Measurements from ENCODE around the gene BZW2. TPM values are rescaled to one million over a fixed set of nuclear protein-coding genes. Genes with fewer than 3 reads are reported as not detected.

Gene BZW2
- total and polyA plus RNA-seq, 4 donors = 32.4 to 53.7 (median 46.1) TPM

DNA sequence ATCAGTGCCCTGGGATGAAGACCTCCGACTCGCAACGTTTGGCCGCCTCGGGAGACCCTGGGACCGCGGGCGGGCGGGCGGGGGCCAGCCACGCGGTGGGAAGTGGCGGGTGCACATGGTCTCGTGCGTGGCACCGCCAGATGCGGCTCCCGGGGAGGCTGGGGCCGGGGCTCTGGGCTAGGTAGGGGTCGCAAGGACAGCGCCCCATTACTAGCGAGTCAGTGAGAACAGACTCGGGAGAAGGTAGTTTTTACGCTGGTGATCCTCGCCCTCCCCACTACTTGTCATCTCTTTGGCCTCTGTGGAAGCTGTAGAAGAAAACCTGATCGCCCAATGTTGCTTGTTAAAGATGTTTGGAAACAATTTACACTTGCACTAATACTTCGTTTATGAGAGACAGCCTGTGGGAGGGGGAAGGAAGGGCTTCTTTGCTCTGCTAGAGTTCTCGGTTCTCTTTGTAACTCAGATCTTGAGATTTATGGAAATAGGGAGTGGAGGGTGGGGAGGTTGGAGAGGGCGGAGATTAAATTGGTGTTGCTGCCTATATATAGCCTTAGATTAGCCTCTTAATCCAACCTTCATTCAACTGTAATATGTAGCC is 591 bp downstream of the BZW2 start:
- WGBS, 2 donors = 1% methylated on average over 24 to 29 of the region's 29 CpGs
- peaks cover 3 to 31% (median 11%) of the 10 kb centered on the region in 5 donors for H3K4me1 ChIP-seq (ENCODE audit: control insufficient read depth in 5 of 5, insufficient read depth in 5 of 5, low read length in 5 of 5)
- ATAC-seq (ENCODE audit: insufficient read depth, low FRiP score) (no peak), DNase-seq (peak in 2 of 3 donors; percentile 48 to 53)
- TF ChIP-seq, protein P1, sequence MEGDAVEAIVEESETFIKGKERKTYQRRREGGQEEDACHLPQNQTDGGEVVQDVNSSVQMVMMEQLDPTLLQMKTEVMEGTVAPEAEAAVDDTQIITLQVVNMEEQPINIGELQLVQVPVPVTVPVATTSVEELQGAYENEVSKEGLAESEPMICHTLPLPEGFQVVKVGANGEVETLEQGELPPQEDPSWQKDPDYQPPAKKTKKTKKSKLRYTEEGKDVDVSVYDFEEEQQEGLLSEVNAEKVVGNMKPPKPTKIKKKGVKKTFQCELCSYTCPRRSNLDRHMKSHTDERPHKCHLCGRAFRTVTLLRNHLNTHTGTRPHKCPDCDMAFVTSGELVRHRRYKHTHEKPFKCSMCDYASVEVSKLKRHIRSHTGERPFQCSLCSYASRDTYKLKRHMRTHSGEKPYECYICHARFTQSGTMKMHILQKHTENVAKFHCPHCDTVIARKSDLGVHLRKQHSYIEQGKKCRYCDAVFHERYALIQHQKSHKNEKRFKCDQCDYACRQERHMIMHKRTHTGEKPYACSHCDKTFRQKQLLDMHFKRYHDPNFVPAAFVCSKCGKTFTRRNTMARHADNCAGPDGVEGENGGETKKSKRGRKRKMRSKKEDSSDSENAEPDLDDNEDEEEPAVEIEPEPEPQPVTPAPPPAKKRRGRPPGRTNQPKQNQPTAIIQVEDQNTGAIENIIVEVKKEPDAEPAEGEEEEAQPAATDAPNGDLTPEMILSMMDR (IDR thresholded peaks at IDR 0.05; ENCODE audit: control extremely low read depth, extremely low read depth) = no peak
- H3K9me3 ChIP-seq (ENCODE audit: control insufficient read depth in 4 of 4, insufficient read depth in 3 of 4, low read length in 3 of 4) = peaks cover 0 to 2% (median 0%) of the 10 kb centered on the region in 4 donors
- peak overlapping the region; percentile 53 to 80 for H3K9ac ChIP-seq (ENCODE audit: insufficient read depth in 1 of 2, low read length in 2 of 2)
- H3K27ac ChIP-seq (ENCODE audit: low read depth in 1 of 2, low read length in 1 of 2) = peak overlapping the region; percentile 78 to 99
- peaks cover 0 to 4% (median 0%) of the 10 kb centered on the region in 4 donors for H3K36me3 ChIP-seq (ENCODE audit: control insufficient read depth in 4 of 4, insufficient read depth in 4 of 4, low read length in 4 of 4)
- peak overlapping the region; percentile 100 for H3K4me3 ChIP-seq
- H3K27me3 ChIP-seq (ENCODE audit: control insufficient read depth in 3 of 3, insufficient read depth in 3 of 3, low read length in 2 of 3) = no peaks in the 10 kb centered on the region

DNA sequence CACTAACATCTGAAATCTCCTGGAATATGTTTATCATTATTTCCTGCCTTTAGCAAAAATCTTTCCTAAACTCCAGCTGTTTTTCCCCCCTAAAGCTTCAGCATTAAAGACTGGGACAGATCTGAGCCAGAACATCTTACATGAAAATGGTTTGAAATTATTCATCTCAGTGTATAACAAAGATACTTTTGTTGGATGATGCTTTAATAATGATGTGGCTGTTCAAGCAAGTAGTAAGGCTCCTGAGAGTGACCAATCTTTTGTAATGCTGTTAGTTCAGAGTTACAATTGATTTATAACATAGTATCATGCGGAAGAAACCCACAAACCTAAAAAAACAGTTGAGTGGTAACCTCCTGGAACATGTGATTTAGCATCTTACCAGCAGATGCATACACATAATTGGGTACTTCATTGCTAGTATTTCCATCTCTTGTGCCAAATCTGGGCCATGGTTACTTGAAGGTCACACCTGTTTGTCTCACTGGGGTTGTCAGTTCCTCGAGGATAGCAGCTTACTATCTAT is 1.5 kb downstream of the BZW2 start:
- peak overlapping the region in 1 of 2 donors; percentile 78 for H3K27ac ChIP-seq (ENCODE audit: low read depth in 1 of 2, low read length in 1 of 2)
- H3K9me3 ChIP-seq (ENCODE audit: control insufficient read depth in 4 of 4, insufficient read depth in 3 of 4, low read length in 3 of 4) = peaks cover 0 to 2% (median 0%) of the 10 kb centered on the region in 4 donors
- peaks cover 6 to 31% (median 16%) of the 10 kb centered on the region in 5 donors for H3K4me1 ChIP-seq (ENCODE audit: control insufficient read depth in 5 of 5, insufficient read depth in 5 of 5, low read length in 5 of 5)
- TF ChIP-seq, protein P1 (IDR thresholded peaks at IDR 0.05; ENCODE audit: control extremely low read depth, extremely low read depth) = no peak
- WGBS, 2 donors = 34 to 52% methylated on average over 2 of the region's 2 CpGs
- H3K27me3 ChIP-seq (ENCODE audit: control insufficient read depth in 3 of 3, insufficient read depth in 3 of 3, low read length in 2 of 3) = no peaks in the 10 kb centered on the region
- H3K4me3 ChIP-seq = no peak overlapping the region
- DNase-seq (peak in 1 of 3 donors; percentile 23), ATAC-seq (ENCODE audit: insufficient read depth, low FRiP score) (no peak)
- peak overlapping the region in 1 of 2 donors; percentile 70 for H3K9ac ChIP-seq (ENCODE audit: insufficient read depth in 1 of 2, low read length in 2 of 2)
- peaks cover 0 to 4% (median 0%) of the 10 kb centered on the region in 4 donors for H3K36me3 ChIP-seq (ENCODE audit: control insufficient read depth in 4 of 4, insufficient read depth in 4 of 4, low read length in 4 of 4)

DNA sequence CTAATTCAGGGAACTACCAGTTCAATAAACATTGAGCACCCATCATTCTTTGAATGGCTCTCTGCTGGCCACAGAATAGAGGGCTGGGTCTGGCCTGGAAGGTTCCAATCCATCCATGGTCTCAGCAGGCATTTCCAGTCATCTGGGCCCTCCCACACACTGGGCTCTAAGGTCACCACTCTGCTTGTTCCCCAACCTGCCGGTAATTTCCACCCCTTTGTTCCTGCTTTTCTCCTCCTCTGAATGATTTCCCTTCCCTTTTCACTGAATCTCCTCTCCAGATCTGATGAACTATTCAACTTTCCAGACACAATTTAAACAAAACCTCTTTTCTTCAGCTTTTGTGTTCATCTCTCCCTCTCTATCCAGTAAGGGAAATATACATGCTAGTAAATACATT is 2.6 kb downstream of the BZW2 start:
- H3K4me3 ChIP-seq = no peak overlapping the region
- 36 to 42% methylated on average over 1 of the region's 1 CpG for WGBS, 2 donors
- H3K9me3 ChIP-seq (ENCODE audit: control insufficient read depth in 4 of 4, insufficient read depth in 3 of 4, low read length in 3 of 4) = peaks cover 0 to 2% (median 0%) of the 10 kb centered on the region in 4 donors
- TF ChIP-seq, protein P1 (IDR thresholded peaks at IDR 0.05; ENCODE audit: control extremely low read depth, extremely low read depth) = no peak
- H3K27ac ChIP-seq (ENCODE audit: low read depth in 1 of 2, low read length in 1 of 2) = peak overlapping the region in 1 of 2 donors; percentile 35
- no peak overlapping the region for H3K9ac ChIP-seq (ENCODE audit: insufficient read depth in 1 of 2, low read length in 2 of 2)
- no peaks in the 10 kb centered on the region for H3K27me3 ChIP-seq (ENCODE audit: control insufficient read depth in 3 of 3, insufficient read depth in 3 of 3, low read length in 2 of 3)
- ATAC-seq (ENCODE audit: insufficient read depth, low FRiP score) (no peak), DNase-seq (no peak)
- peaks cover 0 to 4% (median 0%) of the 10 kb centered on the region in 4 donors for H3K36me3 ChIP-seq (ENCODE audit: control insufficient read depth in 4 of 4, insufficient read depth in 4 of 4, low read length in 4 of 4)
- peaks cover 6 to 25% (median 16%) of the 10 kb centered on the region in 5 donors for H3K4me1 ChIP-seq (ENCODE audit: control insufficient read depth in 5 of 5, insufficient read depth in 5 of 5, low read length in 5 of 5)
